HUDEP-2 (cell line): Measurements from ENCODE around the gene CNGA3.

Experiments
- DNase-seq, 76 experiments: peaks; one replicate each; lab custom pipeline; 2025; ENCODE audit not compliant: unreplicated experiment in 76 of 76; lab: John Stamatoyannopoulos, UW

Gene CNGA3

GRCh38 chr2:98324181-98324580 lies 22.1 kb upstream of the CNGA3 start:
- no peak for DNase-seq

GRCh38 chr2:98327776-98328175 lies 18.5 kb upstream of the CNGA3 start:
- no peak for DNase-seq

- DNase-seq, result no peak
Observed at GRCh38 chr2:98329549-98329948, 16.7 kb upstream of the CNGA3 start.

DNA sequence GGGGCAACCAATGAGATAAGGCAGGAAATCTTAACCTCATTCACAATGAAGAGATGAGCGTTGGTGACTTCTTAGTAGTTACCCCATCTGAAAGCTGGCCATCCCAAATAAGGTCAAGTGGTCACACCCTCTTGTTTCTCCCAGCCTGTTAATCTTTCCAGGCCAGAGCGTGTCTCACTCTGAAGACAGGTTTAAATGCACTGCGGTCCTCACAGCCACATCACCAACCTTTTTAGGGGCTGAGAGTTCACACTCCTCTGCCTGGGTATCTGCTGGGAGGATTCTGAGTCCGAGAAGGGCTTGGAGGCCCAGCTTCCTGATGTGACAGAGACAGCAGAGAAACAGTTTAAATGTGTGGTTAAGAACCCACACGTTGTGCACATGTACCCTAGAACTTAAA lies 13.3 kb upstream of the CNGA3 start:
- DNase-seq, result no peak

- no peak for DNase-seq
Observed at GRCh38 chr2:98333922-98334321, 12.3 kb upstream of the CNGA3 start.

- DNase-seq, result no peak
Observed at GRCh38 chr2:98334439-98335078, 11.7 kb upstream of the CNGA3 start.

GRCh38 chr2:98335271-98335670 lies 11.0 kb upstream of the CNGA3 start:
- no peak for DNase-seq

GRCh38 chr2:98341241-98341640 lies 5.0 kb upstream of the CNGA3 start:
- no peak for DNase-seq

- no peak for DNase-seq
Observed at GRCh38 chr2:98343285-98343684, 3.0 kb upstream of the CNGA3 start.

- no peak for DNase-seq
Observed at GRCh38 chr2:98347298-98348065, 1.2 kb downstream of the CNGA3 start.

- DNase-seq, result no peak
Observed at GRCh38 chr2:98348066-98348561, 1.9 kb downstream of the CNGA3 start.

- no peak for DNase-seq
Observed at GRCh38 chr2:98350411-98350810, 4.2 kb downstream of the CNGA3 start.

DNA sequence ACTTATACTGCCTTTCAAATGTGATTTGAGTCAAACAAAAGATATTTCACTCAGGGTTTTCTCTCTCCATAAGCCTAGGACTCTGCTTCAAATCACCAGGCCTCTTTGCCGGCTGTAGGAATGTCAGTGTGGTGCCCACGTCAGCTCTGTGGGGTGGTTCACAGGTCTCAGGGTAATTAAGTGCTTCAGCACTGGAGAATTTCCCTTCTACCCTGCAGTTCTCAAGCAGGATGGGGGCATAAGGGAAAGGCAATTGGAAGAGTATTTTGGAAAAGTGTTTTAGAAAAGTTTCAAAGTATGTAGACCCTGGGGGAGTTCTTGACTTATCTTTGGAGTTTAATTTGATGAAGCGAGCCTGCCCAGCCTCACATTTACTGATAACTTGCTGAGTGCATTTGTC lies 9.6 kb downstream of the CNGA3 start:
- no peak for DNase-seq

DNA sequence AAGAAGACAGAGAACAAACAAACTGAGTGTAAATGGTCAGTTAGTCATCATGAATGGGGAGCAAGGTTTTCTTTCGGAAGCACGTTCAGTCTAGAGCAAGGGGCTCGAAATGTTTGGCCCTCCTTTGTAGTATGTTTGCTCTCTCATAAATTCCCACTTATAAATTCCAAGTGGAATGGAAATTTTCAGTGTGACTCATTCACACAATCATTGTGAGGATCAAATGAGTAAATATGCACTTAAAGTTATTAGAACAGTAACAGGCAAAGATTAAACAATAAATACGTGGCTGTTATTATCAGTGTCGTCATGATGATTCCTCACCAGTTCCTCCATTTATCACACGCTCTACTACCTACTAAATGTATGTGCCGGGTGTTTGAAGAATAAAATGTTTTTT lies 10.5 kb downstream of the CNGA3 start:
- DNase-seq, result no peak

- no peak for DNase-seq
Observed at GRCh38 chr2:98357849-98358248, 11.6 kb downstream of the CNGA3 start.

DNA sequence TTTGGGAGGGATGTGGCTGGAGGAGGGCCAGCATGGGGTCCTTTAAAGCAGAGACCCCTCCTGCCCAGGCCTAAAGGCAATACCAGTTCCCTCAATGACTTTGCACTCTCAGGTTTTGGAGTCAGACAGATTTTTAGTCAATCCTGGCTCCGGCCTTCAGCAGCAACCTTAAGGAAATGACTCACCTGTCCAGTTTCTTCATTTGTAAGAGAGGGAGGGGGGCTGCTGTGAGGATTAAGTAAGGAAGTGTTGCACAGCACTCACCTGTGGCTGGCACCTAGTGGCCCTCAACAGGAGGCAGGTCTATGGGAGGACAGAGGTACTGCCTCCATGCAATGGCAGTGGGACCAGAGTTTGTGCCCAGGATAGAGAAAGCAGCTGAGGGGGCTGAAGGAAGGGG lies 13.7 kb downstream of the CNGA3 start:
- no peak for DNase-seq

DNA sequence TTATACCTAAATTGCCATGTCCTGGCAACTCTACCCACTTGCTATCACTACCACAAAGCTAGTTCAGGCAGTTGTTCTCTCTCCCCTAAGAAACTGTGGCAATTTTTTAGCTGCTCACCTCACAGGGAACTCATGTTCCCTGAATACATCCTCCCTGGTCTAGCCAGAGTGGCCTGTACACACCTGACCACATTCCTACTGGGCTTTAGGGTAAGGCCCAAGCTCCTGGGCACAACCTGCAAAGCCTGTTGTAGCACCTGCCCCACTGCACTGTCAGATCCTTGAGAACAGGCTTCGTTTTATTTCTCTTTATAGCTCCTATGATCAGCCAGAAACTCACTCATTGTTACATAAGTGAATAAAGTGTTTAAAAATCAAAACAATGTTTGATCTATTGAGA lies 21.5 kb downstream of the CNGA3 start:
- DNase-seq, result no peak

GRCh38 chr2:98369710-98370239 lies 23.5 kb downstream of the CNGA3 start:
- no peak for DNase-seq

DNA sequence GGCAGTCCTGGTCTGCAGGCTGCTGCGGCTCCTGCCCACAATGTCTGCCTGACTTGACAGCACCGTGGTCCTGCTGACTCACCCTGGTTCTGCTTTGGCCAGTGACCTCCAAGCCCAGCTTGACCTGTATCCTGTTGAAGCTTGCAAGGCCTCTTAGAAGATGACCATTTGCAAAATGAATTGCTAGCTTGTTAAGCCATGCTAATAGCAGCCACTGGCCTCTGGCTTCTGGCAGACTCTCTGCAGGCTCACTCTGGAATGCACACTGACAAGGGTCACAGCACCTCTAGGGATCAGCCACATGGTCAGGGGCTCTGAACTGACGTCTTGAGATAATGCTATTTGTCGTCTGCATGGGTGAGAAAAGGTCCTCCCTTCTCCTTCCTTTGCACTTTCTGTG lies 25.9 kb downstream of the CNGA3 start:
- no peak for DNase-seq

GRCh38 chr2:98372579-98372978 lies 26.3 kb downstream of the CNGA3 start:
- no peak for DNase-seq

- DNase-seq, result no peak
Observed at GRCh38 chr2:98374286-98374685, 28.0 kb downstream of the CNGA3 start.

DNA sequence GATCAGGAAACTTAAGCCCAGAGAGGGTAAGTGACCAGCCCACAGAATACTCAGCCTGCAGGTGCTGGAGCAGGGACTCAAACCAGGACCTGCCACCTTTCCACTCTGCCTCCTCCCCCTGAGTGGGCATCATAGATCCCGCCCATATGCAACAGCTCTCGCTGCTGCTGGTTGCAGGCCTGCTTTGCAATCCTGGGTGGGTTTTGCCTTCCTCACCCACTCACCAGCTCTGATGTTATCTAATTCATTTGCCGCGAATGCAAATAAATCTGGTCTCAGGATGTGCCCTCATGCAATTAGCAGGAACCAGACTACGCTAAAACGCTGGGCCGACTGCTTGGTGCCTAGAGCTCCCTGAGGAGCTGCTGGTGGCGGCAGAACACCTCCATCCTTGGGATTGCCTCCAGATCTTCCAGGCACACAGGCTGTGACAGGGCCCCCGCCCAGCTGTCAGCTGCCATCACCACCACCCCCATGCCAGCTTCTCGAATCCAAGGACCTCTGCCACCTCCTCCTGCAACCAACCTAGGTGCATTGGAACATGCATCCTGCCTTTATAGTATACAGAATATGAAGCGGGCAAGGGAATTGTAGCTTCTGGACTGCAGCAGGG lies 28.8 kb downstream of the CNGA3 start:
- DNase-seq, result no peak
